ENCODE data around the gene SNRPB2.

SNRPB2 gene

DNA sequence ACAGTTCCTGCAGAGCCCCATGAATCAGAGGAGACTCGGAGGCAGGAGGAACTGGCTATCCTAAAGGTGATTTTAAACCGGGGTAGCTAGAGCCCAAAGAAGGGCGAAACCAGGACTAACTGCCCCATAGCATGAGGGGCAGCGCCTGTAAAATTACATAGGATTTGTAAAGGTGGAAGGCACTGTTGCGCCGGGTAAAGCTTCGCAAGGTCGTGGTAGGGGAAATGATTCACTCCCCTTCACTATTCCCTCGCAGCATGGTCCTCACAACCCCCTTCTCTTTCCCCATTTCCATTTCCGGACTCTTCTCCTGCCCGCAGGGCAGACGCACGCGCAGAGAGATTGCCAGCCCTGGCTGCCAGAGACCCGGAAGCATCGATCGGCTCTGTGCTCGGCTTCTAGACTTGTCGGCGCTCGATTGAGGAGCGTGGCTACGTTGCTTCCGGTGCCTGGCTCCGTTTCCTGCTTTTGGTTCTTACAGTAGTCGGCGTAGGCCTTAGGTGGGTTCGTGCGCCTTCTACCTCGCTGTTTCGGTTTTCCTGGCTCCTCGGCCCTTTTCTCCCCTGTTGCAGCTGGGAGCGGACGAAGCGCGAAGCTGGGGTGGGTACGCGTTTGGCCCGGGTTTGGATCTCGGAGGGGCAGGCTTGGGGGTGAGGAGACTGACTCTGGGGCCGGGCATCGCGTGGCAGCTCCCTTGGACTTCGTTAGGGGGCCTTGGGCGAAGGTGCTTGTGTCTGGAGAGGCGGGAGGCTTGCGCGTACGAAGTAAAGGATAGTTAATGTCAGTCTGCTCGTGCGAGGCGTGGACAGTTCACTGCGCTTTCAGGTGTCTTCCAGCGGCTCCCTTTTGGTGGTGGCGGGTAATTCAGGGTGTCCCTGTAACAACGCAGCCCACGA lies at the start of gene SNRPB2:
TSS of gene SNRPB2 (plus strand) at position 462 of the 896 bp plus-strand sequence. CDS start 1,677 bp downstream, outside the sequence.
- FAIRE-seq (peak; percentile 70), DNase-seq (ENCODE audit: insufficient read length, low spot score) (peak; percentile 88)

DNA sequence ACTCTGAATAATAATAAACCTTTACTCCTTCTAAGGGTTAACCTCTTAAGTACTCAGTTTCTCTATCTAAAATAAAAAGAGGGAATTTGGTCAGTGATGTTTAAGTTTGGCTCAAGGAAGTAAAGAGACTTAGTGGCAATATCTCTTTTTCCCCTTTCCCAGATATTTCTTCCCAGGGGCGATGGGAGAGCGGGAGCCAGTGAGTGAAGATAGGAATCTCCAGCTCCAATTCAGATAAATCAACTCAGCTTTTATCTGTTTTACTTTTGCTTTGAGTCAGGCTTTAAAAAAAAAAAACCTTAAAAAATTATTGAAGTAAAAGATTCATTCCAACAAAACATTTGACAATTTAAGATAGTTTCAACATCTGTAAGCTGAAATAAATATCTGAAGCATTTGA lies 45.4 kb upstream of the SNRPB2 start:
- no peak for DNase-seq (ENCODE audit: insufficient read length, low spot score)
- no peak for FAIRE-seq

DNA sequence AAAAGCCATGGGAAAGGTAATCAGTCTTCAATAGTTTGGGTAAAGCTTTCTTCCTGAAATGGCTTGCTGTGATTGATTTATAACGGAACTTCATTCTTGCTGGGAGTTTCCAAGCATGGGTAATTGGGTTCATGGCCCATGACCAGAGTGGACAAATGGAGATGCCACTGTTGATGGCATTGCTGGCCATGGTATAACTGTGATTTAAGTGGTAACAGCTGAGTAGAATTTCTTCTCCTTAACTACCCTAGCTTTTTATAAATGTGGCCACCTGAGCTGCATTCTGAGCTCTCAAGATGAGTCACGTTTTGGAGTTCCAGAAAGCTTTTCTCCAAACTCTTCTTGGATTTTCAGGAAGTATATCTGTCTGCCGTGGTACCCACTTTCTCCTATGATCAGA lies 39.9 kb upstream of the SNRPB2 start:
- no peak for FAIRE-seq
- DNase-seq (ENCODE audit: insufficient read length, low spot score) = no peak

DNA sequence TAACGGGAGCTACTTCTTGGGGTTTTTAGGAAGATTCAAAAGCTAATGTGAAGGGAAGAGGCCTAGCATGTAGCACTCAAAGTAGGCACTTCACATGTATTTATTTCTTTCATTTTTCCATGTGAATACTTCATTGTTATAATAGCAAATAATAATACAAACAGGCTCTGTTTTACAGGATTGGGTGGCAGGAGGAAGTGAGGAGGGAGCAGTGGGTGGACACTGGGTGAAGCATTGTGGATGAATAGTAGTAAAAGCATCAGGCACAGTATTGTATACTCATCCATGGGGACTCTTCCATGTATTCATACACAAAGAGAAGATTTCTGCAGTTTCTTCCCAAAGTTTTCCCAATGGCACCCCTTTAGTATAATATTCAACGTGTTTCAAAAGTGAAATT lies 38.4 kb upstream of the SNRPB2 start:
- DNase-seq (ENCODE audit: insufficient read length, low spot score) = no peak
- no peak for FAIRE-seq

DNA sequence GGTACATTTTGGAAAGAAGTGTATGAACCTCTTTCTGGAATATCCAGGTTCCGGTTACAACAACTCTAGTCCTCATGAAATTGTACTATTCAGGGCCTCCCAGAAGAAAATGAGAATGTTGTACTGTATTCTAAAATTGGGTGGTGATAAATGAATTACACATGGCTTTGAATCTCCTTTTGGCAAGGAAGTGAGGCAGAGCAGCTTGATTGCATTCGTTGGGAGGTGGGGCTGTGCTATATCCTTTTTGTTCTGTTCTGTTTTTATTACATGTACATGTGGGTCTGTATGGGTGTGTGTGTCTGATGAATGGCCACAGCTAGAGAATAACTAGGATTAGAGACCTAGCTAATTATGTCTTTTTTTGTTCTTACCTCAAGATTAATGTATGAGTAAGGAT lies 37.8 kb upstream of the SNRPB2 start:
- no peak for FAIRE-seq
- DNase-seq (ENCODE audit: insufficient read length, low spot score) = no peak

DNA sequence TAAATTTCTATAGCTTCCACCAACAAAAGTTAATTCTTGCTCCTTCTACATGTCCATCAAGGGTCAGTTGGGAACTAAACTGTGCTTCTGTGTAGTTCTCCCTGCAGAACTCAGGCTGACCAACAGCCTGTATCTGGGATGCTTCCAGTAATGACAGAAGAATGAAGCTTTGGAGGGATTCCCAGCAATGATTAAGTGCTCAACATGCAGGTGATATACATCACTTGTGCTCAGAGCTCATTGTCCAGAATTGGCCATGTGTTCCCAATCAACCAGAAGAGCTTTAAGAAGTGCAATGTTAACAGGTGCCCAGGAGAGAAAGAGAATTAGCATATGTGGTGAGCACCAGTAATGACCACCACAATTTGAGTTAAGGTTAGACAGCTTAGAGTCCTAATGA lies 37.4 kb upstream of the SNRPB2 start:
- FAIRE-seq = no peak
- no peak for DNase-seq (ENCODE audit: insufficient read length, low spot score)

DNA sequence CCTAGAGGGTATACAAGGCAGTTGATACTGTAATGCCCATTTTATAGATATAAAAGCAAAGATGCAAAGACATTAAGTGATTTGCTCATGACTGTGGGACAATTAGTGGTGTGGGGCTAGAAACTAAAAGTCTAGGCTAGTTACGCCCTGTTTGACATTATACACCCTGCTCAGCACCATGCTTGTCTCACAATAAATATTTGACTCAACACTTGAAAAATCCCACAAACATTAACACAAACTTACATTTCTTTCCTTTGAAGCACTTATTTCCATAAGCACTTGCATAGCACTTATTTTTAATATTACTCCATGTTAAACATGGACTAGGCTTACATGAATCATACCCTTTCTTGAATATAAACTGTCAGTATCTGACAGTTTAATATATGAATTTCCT lies 36.5 kb upstream of the SNRPB2 start:
- DNase-seq (ENCODE audit: insufficient read length, low spot score) (no peak), FAIRE-seq (no peak)

DNA sequence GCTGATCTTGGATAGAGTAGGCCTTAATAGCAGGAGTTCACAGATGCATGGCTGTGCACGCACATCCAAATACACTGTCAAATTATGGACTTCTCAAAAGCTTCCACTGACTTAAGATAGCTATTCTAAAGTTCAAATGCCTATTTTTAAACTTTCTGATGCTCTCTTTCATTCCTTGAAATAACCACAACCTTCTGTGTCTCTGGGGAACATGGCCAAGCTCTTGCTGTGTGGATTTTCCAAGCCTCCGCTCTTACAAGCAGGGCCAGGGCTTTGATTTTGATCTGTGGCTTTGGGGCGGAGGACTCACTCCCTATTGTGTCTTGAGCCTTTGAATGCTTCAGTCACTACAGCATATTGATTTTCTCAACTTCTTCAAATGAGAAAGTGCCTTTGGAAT lies 35.7 kb upstream of the SNRPB2 start:
- no peak for FAIRE-seq

DNA sequence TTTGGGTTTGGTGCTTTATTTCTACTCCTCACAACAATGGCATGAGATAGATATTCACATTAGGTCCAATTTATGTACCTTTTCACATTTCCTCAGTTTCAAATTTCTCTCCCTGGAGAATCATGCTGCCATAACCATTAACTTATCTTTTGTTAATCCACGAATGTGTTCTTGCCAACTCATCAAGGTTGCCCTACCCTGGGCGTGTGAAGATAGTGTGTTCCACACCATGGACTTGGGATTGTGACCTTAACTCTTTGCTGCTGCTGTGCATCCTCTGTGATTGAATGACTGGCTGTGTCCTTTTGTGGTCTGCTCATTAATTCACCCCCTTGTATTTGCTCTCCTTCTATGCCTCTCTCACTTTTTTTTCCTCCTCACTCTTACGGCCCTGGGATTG lies 34.2 kb upstream of the SNRPB2 start:
- DNase-seq (ENCODE audit: insufficient read length, low spot score) (no peak), FAIRE-seq (no peak)

More for the DNA sequence above, 35.7 kb upstream of the SNRPB2 start:
- no peak for DNase-seq (ENCODE audit: insufficient read length, low spot score)

DNA sequence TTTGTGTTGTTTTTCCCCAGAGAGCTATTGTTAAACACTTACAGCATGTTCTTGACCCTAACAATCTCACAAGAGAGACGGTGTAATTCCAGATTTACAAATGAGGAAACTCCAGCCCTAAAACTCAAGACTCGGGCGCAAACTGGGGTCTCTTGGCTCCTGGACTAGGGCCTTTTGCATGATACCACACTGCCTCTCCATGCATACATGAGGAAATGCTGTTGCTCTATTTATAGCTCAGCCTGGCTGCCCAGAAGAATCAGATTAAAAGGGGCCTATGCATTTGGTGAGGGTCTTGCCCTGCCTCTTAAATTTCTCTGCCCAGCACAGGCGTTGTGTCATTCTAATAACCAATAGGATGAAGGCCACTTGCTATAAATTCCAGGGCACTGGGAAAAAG lies 30.5 kb upstream of the SNRPB2 start:
- DNase-seq (ENCODE audit: insufficient read length, low spot score) = no peak
- FAIRE-seq = no peak

DNA sequence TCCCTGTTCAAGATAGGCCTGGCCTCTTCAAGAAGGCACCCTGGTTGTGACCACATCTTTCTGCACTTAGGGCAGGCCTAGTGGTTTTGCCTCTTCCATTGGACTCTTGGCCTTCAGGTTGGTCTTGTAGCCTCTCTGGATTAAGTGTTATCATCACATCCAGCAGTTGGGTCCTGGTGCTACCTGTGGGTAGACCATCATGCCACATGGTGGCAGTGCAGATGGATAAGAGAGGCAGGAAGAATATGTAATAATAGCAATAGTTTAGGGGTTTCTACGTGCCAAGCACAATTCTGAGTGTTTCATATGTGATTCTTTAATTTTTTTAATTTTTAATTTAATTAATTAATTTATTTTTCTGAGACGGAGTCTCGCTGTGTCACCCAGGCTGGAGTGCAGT lies 28.5 kb upstream of the SNRPB2 start:
- no peak for DNase-seq (ENCODE audit: insufficient read length, low spot score)
- FAIRE-seq = no peak

DNA sequence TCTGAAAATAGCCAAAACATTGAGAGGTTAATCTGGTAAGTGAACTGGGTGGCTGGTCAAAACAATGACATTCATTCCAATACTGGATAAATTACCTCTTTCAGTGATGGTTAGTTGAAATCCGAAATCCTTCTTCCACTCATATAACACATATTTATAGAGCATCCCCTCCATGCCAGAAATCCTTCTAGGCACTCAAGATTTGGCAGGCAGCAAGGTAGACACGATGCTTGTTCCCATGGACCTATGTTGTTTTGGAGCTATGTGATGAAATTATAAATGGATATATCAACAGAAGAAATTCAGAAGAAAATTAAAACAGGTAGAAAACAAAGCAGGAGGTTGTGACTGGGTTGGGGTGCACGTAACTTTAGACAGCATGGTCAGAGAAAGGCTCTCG lies 26.3 kb upstream of the SNRPB2 start:
- DNase-seq (ENCODE audit: insufficient read length, low spot score) (no peak), FAIRE-seq (no peak)

DNA sequence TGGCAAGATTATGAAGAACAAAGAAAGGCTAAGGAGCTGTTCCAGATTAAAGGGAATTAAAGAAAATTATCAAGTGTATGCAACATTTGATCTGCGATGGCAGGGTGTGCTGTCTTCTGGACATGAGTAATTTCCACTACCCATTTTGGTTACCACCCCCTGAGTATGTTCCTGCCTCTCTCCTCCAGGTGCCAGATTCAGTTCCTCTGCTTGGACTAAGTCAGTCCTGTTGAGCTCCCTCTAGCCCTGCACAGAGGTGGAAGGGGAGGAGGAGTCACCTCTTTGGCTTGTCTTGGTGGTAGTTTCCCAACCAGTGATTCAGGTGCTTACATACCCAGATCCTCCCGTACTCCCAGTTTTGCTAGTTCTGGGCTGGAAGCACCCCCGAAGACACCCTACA lies 22.2 kb upstream of the SNRPB2 start:
- FAIRE-seq (no peak), DNase-seq (ENCODE audit: insufficient read length, low spot score) (no peak)

DNA sequence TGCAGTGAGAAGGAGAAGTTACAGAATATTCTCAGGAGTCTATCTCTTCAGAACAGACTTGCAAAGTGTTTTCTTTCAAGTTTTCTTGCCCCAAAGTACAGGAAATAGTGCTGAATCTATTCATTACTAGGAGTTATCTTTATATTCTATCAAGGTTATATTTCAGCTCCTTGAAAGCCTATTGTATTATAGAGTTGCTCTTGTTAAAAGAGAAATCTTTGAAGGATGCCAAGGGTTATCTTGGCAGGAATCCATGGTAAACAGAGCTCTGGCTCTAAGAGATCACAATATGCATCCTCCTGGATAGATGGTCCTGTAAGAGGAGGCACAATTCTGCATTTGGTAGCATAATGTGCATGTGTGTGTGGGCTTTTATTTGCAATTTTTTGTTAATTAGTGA lies 21.2 kb upstream of the SNRPB2 start:
- no peak for FAIRE-seq

DNA sequence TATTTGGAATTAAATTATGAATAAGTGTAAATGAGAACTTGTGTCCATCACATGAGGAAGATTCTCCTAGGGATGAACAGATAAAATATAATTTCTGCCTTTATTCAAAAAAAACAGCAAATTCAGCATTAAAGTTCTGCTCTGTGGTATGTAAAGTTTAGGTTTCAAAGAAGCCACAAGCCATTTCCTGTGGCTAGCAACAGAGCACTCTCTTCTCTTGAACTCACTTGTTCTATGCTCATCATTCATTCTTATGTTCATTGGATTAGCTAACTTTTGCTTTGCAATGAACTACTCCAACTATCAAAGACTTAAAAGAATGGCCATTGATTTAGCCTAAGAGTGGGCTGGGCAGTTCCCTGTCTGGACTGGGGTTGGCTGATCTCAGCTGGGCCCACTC lies 20.8 kb upstream of the SNRPB2 start:
- DNase-seq (ENCODE audit: insufficient read length, low spot score) (no peak), FAIRE-seq (no peak)

More for the DNA sequence above, 21.2 kb upstream of the SNRPB2 start:
- DNase-seq (ENCODE audit: insufficient read length, low spot score) = no peak

DNA sequence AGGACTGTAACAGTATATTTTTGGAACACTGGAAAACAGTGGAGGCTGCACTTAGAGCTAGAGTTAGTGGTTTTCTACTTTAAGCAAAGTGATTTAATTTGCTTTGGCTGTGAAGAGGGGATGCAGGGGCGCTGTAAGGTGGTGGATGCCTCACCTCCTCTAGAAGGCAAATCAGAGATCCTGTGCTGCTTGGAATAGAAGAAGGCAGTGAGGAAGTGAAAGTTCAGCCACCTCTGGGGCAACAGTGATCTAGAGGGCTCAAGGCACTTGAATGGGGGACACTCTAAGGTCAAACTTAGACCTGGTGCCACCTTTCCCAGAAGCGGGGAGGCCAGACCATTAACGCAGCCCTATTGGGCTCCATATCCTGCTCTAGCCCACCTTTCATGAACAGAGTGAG lies 19.0 kb upstream of the SNRPB2 start:
- FAIRE-seq (no peak), DNase-seq (ENCODE audit: insufficient read length, low spot score) (no peak)

DNA sequence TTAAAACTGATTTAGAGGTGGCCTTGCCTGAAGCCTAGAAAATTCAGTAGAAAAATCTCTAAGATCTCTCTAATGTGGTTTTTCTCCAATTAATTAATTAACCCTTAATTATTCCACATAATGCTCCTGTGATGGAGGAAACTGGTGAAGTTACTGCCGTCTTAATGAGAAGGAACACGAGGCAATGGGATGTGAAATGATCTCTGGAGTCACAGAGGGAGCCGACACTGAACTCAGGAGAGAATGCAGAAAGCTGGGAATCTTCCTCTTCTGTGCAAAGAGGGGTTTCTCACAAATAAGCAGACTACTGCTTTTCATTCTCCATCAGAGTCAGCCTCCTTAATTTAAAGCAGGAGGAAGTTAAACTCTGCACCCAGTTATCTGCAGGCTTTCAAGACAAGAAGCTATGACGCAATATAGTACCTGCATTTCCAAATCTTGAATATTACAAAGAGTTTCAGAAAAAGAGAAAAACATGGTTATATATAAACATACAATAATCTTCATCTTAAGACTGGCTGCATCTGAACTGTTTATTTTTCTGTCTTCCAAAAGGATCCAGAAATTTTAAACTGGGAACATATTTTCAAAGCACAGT lies 18.1 kb upstream of the SNRPB2 start:
- DNase-seq (ENCODE audit: insufficient read length, low spot score) = no peak
- FAIRE-seq = no peak

DNA sequence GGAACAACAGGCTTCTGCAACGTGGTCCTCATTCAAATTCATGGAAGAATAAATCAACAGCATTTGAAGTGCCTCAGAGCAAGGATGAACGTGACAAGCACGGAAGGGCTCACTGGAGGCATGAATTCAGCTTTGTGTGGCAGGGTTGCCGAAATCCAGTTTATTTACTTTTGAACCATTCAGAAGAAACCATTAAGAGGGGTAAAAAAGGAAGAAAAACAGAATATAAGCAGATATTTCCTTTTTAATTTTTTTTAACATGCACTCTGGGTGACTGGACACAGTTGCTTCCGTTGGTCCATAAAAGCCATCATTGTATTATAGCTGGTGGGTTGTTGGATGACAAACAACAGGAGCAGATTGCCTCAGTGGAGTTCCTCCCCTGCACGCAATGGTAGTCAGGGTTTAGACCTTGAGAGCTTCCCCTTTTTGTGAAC lies 17.3 kb upstream of the SNRPB2 start:
- no peak for FAIRE-seq
- DNase-seq (ENCODE audit: insufficient read length, low spot score) = no peak

DNA sequence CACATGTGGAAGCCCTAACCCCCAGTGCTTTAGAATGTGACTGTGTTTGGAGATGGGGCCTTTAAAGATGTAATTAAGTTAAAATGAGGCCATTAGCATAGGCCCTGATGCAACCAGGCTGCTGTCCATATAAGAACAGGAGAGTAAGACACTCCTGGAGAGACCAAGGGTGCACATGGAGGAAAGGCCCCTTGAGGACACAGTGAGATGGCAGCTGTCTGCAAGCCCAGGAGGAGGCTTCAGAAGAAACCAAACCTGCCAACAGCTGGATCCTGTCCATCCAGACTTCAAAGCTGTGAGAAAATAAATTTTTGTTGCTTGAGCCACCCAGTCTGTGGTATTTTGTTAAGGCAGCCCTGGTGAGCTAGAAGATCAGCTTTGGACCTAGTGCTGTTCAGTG lies 16.8 kb upstream of the SNRPB2 start:
- FAIRE-seq (no peak), DNase-seq (ENCODE audit: insufficient read length, low spot score) (no peak)

DNA sequence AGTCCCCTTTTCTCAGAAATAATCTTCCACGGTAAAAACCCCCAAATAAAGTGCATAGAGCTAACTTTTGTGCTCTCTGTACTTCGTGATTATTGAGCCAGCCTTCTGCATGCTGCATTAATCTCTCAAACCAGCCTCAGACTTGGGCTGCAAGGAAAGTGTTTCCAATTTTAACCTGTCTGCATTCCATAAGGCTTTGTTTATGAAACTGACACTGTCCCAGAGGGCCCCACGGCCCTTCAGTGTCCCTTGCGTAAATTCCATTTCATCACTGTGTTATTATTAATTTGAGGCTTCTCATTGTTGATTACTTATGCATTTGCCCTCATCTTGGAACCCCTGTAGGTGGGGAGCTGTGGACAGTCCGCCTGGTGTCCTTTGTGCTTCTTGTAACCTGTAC lies 15.6 kb upstream of the SNRPB2 start:
- DNase-seq (ENCODE audit: insufficient read length, low spot score) (no peak), FAIRE-seq (no peak)

DNA sequence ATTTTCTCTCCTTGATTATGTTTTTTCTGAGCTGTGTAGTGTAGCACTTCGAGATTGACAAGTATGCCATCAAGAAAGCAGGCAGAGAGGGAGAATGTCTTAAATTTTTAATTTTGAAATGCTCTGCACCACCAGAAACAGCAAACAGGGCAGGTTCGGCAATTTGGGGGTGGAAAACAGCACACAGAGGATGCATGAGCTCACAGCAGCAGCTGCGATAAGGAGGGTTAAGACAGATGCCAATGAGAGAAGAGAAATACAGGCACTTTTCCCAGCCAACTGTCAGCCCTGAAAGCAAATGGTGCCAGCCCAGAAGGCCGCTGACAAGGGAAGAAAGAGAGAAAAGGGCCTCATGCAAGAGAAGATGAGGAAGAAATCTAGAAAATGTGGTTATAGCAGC lies 15.1 kb upstream of the SNRPB2 start:
- no peak for FAIRE-seq
- no peak for DNase-seq (ENCODE audit: insufficient read length, low spot score)

DNA sequence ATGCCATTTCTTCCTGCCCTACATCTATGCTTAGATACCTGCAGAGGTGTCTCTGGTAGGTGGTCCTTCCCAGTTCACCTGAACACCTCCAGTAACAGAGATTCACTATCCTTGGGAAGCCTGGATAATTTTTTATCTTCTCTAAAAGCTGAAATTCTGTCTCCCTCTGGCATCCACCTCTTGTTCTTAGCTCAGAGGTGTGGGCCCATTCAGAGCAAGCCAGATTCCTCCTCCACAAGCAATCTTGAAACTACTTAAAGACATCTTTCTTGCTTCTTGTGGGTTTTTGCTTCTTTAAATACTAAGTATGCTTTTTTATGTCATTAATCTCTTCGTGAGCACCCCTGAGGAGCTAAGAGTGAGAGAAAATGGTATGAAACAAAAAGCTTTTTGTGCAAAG lies 10.4 kb upstream of the SNRPB2 start:
- no peak for DNase-seq (ENCODE audit: insufficient read length, low spot score)
- no peak for FAIRE-seq

Measured in HTR-8/SVneo (cell line).